ENCODE measurements around the gene CCDC141. TPM values are rescaled to one million over a fixed set of nuclear protein-coding genes. Genes with fewer than 3 reads are reported as not detected.
A peak's percentile ranks its signal among the peaks of the same experiment; 100 is the strongest.

Gene CCDC141
- total RNA-seq, 1 donor: not detected

- TF ChIP-seq CTCF (IDR thresholded peaks at IDR 0.05; ENCODE audit: extremely low read depth, low read depth, low read length): no peak
- Histone ChIP-seq H3K4me2 (ENCODE audit: insufficient read depth, low read length) (peak overlapping the region; percentile 0), H3K9me3 (ENCODE audit: low read depth, low read length) (no peaks in the 10 kb centered on the region), H3K36me3 (ENCODE audit: insufficient read depth, low read length) (no peaks in the 10 kb centered on the region), H2AFZ (ENCODE audit: low read length) (no peak overlapping the region), H3K27me3 (ENCODE audit: insufficient read depth, low read length) (no peaks in the 10 kb centered on the region), H3K79me2 (ENCODE audit: insufficient read depth, low read length) (no peaks in the 10 kb centered on the region), H4K20me1 (ENCODE audit: insufficient read depth, low read length) (no peaks in the 10 kb centered on the region), H3K27ac (ENCODE audit: low read depth, low read length) (no peak overlapping the region), H3K4me1 (ENCODE audit: insufficient read depth, low read length) (peaks cover 21% of the 10 kb centered on the region), H3K4me3 (ENCODE audit: insufficient read depth, low read length) (no peak overlapping the region)
- peak; percentile 72 for DNase-seq (ENCODE audit: insufficient read length, low spot score, missing footprints)
Measured at GRCh38 chr2:178845566-178846457, 204.1 kb downstream of the CCDC141 start.

- no peaks in the 10 kb centered on the region for H3K36me3 ChIP-seq (ENCODE audit: insufficient read depth, low read length)
- no peaks in the 10 kb centered on the region for H3K79me2 ChIP-seq (ENCODE audit: insufficient read depth, low read length)
- TF ChIP-seq CTCF (IDR thresholded peaks at IDR 0.05; ENCODE audit: extremely low read depth, low read depth, low read length): no peak
- no peak overlapping the region for H2AFZ ChIP-seq (ENCODE audit: low read length)
- H3K27ac ChIP-seq (ENCODE audit: low read depth, low read length): no peak overlapping the region
- H3K4me2 ChIP-seq (ENCODE audit: insufficient read depth, low read length): no peak overlapping the region
- H3K9me3 ChIP-seq (ENCODE audit: low read depth, low read length): no peaks in the 10 kb centered on the region
- no peaks in the 10 kb centered on the region for H4K20me1 ChIP-seq (ENCODE audit: insufficient read depth, low read length)
- peaks cover 21% of the 10 kb centered on the region for H3K4me1 ChIP-seq (ENCODE audit: insufficient read depth, low read length)
- no peak overlapping the region for H3K4me3 ChIP-seq (ENCODE audit: insufficient read depth, low read length)
- H3K27me3 ChIP-seq (ENCODE audit: insufficient read depth, low read length): no peaks in the 10 kb centered on the region
- DNase-seq (ENCODE audit: insufficient read length, low spot score, missing footprints): no peak
Measured at GRCh38 chr2:178844701-178845100, 205.2 kb downstream of the CCDC141 start.

- Histone ChIP-seq H4K20me1 (ENCODE audit: insufficient read depth, low read length) (no peaks in the 10 kb centered on the region), H3K36me3 (ENCODE audit: insufficient read depth, low read length) (no peaks in the 10 kb centered on the region), H3K4me2 (ENCODE audit: insufficient read depth, low read length) (no peak overlapping the region), H3K4me3 (ENCODE audit: insufficient read depth, low read length) (no peak overlapping the region), H3K27ac (ENCODE audit: low read depth, low read length) (no peak overlapping the region), H3K4me1 (ENCODE audit: insufficient read depth, low read length) (peaks cover 21% of the 10 kb centered on the region), H3K9me3 (ENCODE audit: low read depth, low read length) (no peaks in the 10 kb centered on the region), H3K27me3 (ENCODE audit: insufficient read depth, low read length) (no peaks in the 10 kb centered on the region), H3K79me2 (ENCODE audit: insufficient read depth, low read length) (no peaks in the 10 kb centered on the region), H2AFZ (ENCODE audit: low read length) (no peak overlapping the region)
- TF ChIP-seq CTCF (IDR thresholded peaks at IDR 0.05; ENCODE audit: extremely low read depth, low read depth, low read length): no peak
- DNase-seq (ENCODE audit: insufficient read length, low spot score, missing footprints): peak; percentile 41
Measured at GRCh38 chr2:178844269-178844668, 205.7 kb downstream of the CCDC141 start.

GRCh38 chr2:178843697-178844096 is 206.2 kb downstream of the CCDC141 start:
- DNase-seq (ENCODE audit: insufficient read length, low spot score, missing footprints): no peak
- no peak overlapping the region for H3K27ac ChIP-seq (ENCODE audit: low read depth, low read length)
- no peaks in the 10 kb centered on the region for H3K36me3 ChIP-seq (ENCODE audit: insufficient read depth, low read length)
- H3K4me1 ChIP-seq (ENCODE audit: insufficient read depth, low read length): peaks cover 21% of the 10 kb centered on the region
- no peaks in the 10 kb centered on the region for H3K27me3 ChIP-seq (ENCODE audit: insufficient read depth, low read length)
- no peaks in the 10 kb centered on the region for H3K79me2 ChIP-seq (ENCODE audit: insufficient read depth, low read length)
- no peak overlapping the region for H2AFZ ChIP-seq (ENCODE audit: low read length)
- no peaks in the 10 kb centered on the region for H4K20me1 ChIP-seq (ENCODE audit: insufficient read depth, low read length)
- no peaks in the 10 kb centered on the region for H3K9me3 ChIP-seq (ENCODE audit: low read depth, low read length)
- H3K4me2 ChIP-seq (ENCODE audit: insufficient read depth, low read length): no peak overlapping the region
- TF ChIP-seq CTCF (IDR thresholded peaks at IDR 0.05; ENCODE audit: extremely low read depth, low read depth, low read length): no peak
- H3K4me3 ChIP-seq (ENCODE audit: insufficient read depth, low read length): no peak overlapping the region
